Body of pancreas (tissue), 4 donors: ENCODE results near the gene UST. TPM values are rescaled to one million over a fixed set of nuclear protein-coding genes. Genes with fewer than 3 reads are reported as not detected.

Source experiments
- ATAC-seq: fragments of 150-250 bp; one replicate; pipeline ENCODE4 v1.9.1; 2016
- DNase-seq, 4 donors: peaks; one replicate each; pipeline ENCODE4 v3.0.0-alpha.2; 2019
- H3K27ac ChIP-seq, 4 donors: fragments of 200-600 bp; sonication (generic); 1 replicate in 3 of 4; 2 replicates in 1 of 4; pipeline versions ENCODE4 v1.5.1 to v1.6.1; 2016 to 2019; ENCODE audit warnings: mild to moderate bottlenecking in 1 of 4, mixed read lengths in 1 of 4, moderate library complexity in 1 of 4
- H3K27me3 ChIP-seq, 2 donors: fragments of 200-600 bp; sonication (generic); one replicate each; pipeline ENCODE4 v1.6.0; 2016; ENCODE audit warnings: mild to moderate bottlenecking in 1 of 2
- H3K36me3 ChIP-seq, 2 donors: fragments of 200-600 bp; sonication (generic); replicated peaks in 1 of 2; 2 replicates each; pipeline ENCODE4 v1.5.1; 2016; ENCODE audit warnings: low read depth in 2 of 2; ENCODE audit not compliant: insufficient read depth in 1 of 2
- H3K4me1 ChIP-seq: fragments of 200-600 bp; sonication (generic); one replicate; pipeline ENCODE4 v1.6.0; 2016
- H3K4me3 ChIP-seq, 2 donors: fragments of 200-600 bp; sonication (generic); 1 replicate in 1 of 2; 2 replicates in 1 of 2; pipeline ENCODE4 v1.5.1; 2016 to 2019
- H3K9me3 ChIP-seq, 3 donors: fragments of 200-600 bp; sonication (generic); 1 replicate in 2 of 3; 2 replicates in 1 of 3; pipeline ENCODE4 v1.5.1; 2016
- POLR2A ChIP-seq, 3 donors: fragments of 450-650 bp; IDR thresholded peaks; one replicate each; pipeline ENCODE4 v1.6.1; 2016; ENCODE audit warnings: antibody characterized with exemption in 3 of 3, mild to moderate bottlenecking in 2 of 3
- WGBS, 2 donors: methylation state at CpG; one replicate each; pipeline ENCODE4 v1.1.5; 2017; 5-methylcytosine and 5-hydroxymethylcytosine counted together
- intact Hi-C: fragments of 100-400 bp; cut with DNase I; formaldehyde crosslinking; loops from one replicate; pipeline ENCODE4 v1.15.1; 2023
- total RNA-seq, 2 donors: library from RNA; depleted of rRNA; stranded (reverse); fragments of >200 nt; gene quantifications; one replicate each; pipeline ENCODE4 v1.1.0, GENCODE V29; 2016
- TF ChIP-seq, protein P1 (sequence below), 7 experiments: fragments of 450-650 bp in 4 of 7; fragments of 200-600 bp in 3 of 7; sonication (generic) in 3 of 7; IDR thresholded peaks; one replicate each; pipeline ENCODE4 v1.5.1; 2016 to 2019; ENCODE audit warnings: antibody characterized with exemption in 7 of 7

Gene UST
- total RNA-seq, 2 donors from 2014 or later = 11.4 to 28.3 TPM

GRCh38 chr6:149063468-149063867 lies 316.6 kb downstream of the UST start:
- no peaks in the 10 kb centered on the region for H3K36me3 ChIP-seq
- TF ChIP-seq, protein P1, sequence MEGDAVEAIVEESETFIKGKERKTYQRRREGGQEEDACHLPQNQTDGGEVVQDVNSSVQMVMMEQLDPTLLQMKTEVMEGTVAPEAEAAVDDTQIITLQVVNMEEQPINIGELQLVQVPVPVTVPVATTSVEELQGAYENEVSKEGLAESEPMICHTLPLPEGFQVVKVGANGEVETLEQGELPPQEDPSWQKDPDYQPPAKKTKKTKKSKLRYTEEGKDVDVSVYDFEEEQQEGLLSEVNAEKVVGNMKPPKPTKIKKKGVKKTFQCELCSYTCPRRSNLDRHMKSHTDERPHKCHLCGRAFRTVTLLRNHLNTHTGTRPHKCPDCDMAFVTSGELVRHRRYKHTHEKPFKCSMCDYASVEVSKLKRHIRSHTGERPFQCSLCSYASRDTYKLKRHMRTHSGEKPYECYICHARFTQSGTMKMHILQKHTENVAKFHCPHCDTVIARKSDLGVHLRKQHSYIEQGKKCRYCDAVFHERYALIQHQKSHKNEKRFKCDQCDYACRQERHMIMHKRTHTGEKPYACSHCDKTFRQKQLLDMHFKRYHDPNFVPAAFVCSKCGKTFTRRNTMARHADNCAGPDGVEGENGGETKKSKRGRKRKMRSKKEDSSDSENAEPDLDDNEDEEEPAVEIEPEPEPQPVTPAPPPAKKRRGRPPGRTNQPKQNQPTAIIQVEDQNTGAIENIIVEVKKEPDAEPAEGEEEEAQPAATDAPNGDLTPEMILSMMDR (IDR thresholded peaks at IDR 0.05) = no peak
- TF ChIP-seq POLR2A (IDR thresholded peaks at IDR 0.05) = no peak
- ATAC-seq = no peak
- intact Hi-C loops = no loop called here
- H3K4me1 ChIP-seq = peaks cover 42% of the 10 kb centered on the region
- no peak overlapping the region for H3K27ac ChIP-seq
- H3K4me3 ChIP-seq = no peak overlapping the region
- DNase-seq = no peak
- H3K27me3 ChIP-seq = no peaks in the 10 kb centered on the region
- WGBS, 2 donors = 86 to 94% methylated on average over 3 of the region's 3 CpGs
- no peaks in the 10 kb centered on the region for H3K9me3 ChIP-seq

GRCh38 chr6:149064001-149064659 lies 317.3 kb downstream of the UST start:
- Histone ChIP-seq H3K27ac (no peak overlapping the region), H3K4me1 (peaks cover 39% of the 10 kb centered on the region), H3K9me3 (no peaks in the 10 kb centered on the region), H3K36me3 (no peaks in the 10 kb centered on the region), H3K4me3 (no peak overlapping the region), H3K27me3 (no peaks in the 10 kb centered on the region)
- TF ChIP-seq POLR2A (IDR thresholded peaks at IDR 0.05) = no peak
- TF ChIP-seq, protein P1 (IDR thresholded peaks at IDR 0.05) = no peak
- 91% methylated on average over 5 of the region's 5 CpGs for WGBS, 2 donors
- ATAC-seq (no peak), DNase-seq (no peak)
- intact Hi-C loops = no loop called here

GRCh38 chr6:149064660-149065015 lies 317.8 kb downstream of the UST start:
- DNase-seq (no peak), ATAC-seq (no peak)
- Histone ChIP-seq H3K27ac (no peak overlapping the region), H3K4me1 (peaks cover 34% of the 10 kb centered on the region), H3K27me3 (no peaks in the 10 kb centered on the region), H3K4me3 (no peak overlapping the region), H3K36me3 (no peaks in the 10 kb centered on the region), H3K9me3 (no peaks in the 10 kb centered on the region)
- no peak for TF ChIP-seq POLR2A (IDR thresholded peaks at IDR 0.05)
- TF ChIP-seq, protein P1 (IDR thresholded peaks at IDR 0.05) = no peak
- intact Hi-C loops = no loop called here
- WGBS, 2 donors = 82 to 86% methylated on average over 7 of the region's 7 CpGs

DNA sequence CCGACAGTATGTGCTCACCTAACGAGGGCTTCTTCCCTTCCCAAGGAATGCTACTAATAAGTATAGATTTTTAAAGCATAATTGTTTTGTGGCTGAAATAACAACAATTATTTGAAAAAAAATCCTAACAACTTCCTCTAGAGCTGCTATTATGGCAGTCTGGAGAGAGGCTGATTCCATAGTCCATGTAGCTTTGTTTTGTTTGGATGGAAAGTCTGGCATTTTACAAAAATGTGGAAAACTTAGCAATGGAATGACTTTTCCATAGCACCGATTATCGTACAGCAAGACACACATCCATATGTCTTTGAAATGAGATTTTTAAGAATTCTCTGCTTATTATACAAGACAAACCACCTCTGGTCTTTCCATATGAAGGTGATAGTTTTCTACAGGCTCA lies 318.3 kb downstream of the UST start:
- no peaks in the 10 kb centered on the region for H3K36me3 ChIP-seq
- no peaks in the 10 kb centered on the region for H3K9me3 ChIP-seq
- DNase-seq = no peak
- intact Hi-C loops = no loop called here
- peaks cover 32% of the 10 kb centered on the region for H3K4me1 ChIP-seq
- H3K27ac ChIP-seq = no peak overlapping the region
- no peak overlapping the region for H3K4me3 ChIP-seq
- no peak for ATAC-seq
- H3K27me3 ChIP-seq = no peaks in the 10 kb centered on the region
- WGBS, 2 donors = 94% methylated on average over 4 of the region's 4 CpGs
- TF ChIP-seq POLR2A (IDR thresholded peaks at IDR 0.05) = no peak
- TF ChIP-seq, protein P1 (IDR thresholded peaks at IDR 0.05) = no peak
